GM12865 (cell line): ENCODE data around the gene MMRN1.

ENCODE experiments used
- DNase-seq: peaks from one replicate; pipeline ENCODE4 v3.0.0; 2010; ENCODE audit warnings: low read depth
- H3K4me3 ChIP-seq: 2 replicates; pipeline ENCODE4 v1.5.1; 2011; ENCODE audit warnings: mild to moderate bottlenecking, low read depth, low read length, control low read depth
- CTCF ChIP-seq: IDR thresholded peaks from 2 replicates; pipeline ENCODE4 v1.5.1; 2011; ENCODE audit warnings: low read length, control low read depth, low read depth, inconsistent platforms; ENCODE audit not compliant: insufficient read depth; ENCODE audit errors: missing control alignments

MMRN1 gene

GRCh38 chr4:89906777-89907521 is 12.3 kb downstream of the MMRN1 start:
- DNase-seq, result no peak
- H3K4me3 ChIP-seq, result no peak overlapping the region
- no peak for TF ChIP-seq CTCF

GRCh38 chr4:89909889-89910288 is 15.2 kb downstream of the MMRN1 start:
- H3K4me3 ChIP-seq, result no peak overlapping the region
- no peak for TF ChIP-seq CTCF
- DNase-seq, result no peak

- H3K4me3 ChIP-seq, result no peak overlapping the region
- no peak for DNase-seq
- TF ChIP-seq CTCF, result no peak
Measured at GRCh38 chr4:89913623-89914022, 19.0 kb downstream of the MMRN1 start.

- H3K4me3 ChIP-seq, result no peak overlapping the region
- DNase-seq, result no peak
- TF ChIP-seq CTCF, result no peak
Measured at GRCh38 chr4:89914609-89915550, 20.2 kb downstream of the MMRN1 start.

- DNase-seq, result no peak
- H3K4me3 ChIP-seq, result no peak overlapping the region
- no peak for TF ChIP-seq CTCF
Measured at GRCh38 chr4:89915937-89916336, 21.3 kb downstream of the MMRN1 start.

GRCh38 chr4:89922848-89923416 is 28.3 kb downstream of the MMRN1 start:
- H3K4me3 ChIP-seq, result no peak overlapping the region
- DNase-seq, result no peak
- no peak for TF ChIP-seq CTCF
